Subcutaneous adipose tissue (tissue), 4 donors: ENCODE measurements around the gene FOXQ1. TPM values are rescaled to one million over a fixed set of nuclear protein-coding genes. Genes with fewer than 3 reads are reported as not detected.

Experiments used
- total RNA-seq, 4 donors: library from RNA; depleted of rRNA; stranded (reverse); fragments of >200 nt; gene quantifications; one replicate each; pipeline ENCODE4 v1.1.0, GENCODE V29; 2016
- TF ChIP-seq, protein P1 (sequence below): fragments of 450-650 bp; IDR thresholded peaks from one replicate; pipeline ENCODE4 v1.5.1; 2016; ENCODE audit warnings: low read depth, mild to moderate bottlenecking, control low read depth, antibody characterized with exemption, moderate library complexity

The FOXQ1 gene
- total RNA-seq, 4 donors from 2014 or later = 0.44 TPM; not detected in 3

DNA sequence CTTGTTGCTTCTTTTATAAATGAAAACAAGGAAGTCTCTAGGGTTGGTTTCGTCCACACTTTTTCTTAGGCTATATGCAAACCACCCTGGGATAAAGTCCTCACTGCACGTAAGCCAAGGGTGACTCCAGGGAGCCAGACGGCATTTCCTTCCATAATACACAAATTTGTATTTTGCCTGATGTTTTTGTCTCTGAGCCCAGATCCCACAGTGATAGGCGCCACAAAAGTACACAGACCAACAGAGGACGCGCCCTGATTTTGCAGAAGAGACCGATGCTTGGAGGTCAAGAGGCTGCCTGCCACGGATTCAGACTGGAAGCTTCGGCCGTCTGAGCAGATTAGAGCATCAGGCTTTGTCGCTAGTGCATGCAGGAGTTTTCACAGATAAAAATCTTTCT, 22.8 kb downstream of the FOXQ1 start:
- TF ChIP-seq, protein P1, sequence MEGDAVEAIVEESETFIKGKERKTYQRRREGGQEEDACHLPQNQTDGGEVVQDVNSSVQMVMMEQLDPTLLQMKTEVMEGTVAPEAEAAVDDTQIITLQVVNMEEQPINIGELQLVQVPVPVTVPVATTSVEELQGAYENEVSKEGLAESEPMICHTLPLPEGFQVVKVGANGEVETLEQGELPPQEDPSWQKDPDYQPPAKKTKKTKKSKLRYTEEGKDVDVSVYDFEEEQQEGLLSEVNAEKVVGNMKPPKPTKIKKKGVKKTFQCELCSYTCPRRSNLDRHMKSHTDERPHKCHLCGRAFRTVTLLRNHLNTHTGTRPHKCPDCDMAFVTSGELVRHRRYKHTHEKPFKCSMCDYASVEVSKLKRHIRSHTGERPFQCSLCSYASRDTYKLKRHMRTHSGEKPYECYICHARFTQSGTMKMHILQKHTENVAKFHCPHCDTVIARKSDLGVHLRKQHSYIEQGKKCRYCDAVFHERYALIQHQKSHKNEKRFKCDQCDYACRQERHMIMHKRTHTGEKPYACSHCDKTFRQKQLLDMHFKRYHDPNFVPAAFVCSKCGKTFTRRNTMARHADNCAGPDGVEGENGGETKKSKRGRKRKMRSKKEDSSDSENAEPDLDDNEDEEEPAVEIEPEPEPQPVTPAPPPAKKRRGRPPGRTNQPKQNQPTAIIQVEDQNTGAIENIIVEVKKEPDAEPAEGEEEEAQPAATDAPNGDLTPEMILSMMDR = no peak

DNA sequence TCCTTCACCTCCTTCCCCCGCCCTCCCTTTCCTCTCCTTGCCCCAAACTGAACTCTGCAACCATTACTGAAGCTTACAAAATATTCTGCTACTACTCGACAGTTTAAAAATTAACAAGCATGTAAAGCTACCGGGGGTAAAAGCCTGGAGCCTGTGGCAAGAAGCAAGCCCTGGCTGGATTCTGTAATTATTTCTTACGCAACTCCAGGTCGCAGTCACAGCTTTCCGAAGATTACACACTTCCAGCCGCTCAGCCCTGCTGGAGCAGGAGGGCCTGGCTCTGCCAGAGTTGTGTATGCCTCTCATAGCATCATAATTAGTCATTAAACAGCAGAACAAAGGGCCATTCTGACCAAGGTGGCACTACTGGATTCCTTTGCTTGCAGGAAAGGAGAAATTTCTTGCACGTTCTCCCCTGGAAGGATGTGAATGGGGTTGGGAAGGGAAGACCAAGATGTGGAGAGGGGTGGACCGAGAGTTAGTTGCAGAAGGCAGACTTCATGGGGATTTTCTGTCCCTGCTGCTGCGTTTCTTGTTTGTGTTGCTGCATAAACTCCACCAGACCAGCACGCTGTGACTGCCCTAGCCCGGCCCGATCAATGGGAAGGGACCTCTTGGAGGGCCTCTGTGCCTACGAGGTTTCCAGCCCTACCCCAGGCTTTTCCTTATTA, 23.6 kb downstream of the FOXQ1 start:
- TF ChIP-seq, protein P1 = no peak

DNA sequence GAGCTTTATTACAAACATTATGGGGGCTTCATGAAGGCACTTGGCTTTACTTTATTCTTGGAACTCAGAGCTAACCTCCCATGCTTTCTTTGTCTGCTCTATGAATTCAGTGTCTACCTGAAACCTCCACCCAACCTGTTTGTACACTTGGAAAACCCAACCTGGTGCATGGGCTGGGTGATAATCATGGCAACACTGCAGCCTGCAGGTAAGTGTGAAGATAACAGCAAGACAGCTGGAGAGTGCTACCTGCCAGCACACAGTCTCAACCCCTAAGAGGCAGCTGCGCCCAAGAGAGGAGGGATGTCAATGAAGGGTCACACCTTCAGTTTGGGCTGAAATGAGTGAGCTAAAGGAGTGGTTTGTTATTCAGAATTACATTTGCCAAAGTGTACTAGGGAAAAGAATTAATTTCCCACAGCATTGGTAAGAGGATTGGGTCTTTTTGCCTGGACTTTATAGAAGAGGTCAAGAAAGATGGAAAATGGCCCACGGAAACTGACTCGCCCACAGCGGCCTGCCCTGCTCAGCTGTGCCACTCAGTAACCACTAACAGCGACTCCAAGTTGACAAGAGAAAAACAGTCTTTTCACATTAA, 24.4 kb downstream of the FOXQ1 start:
- TF ChIP-seq, protein P1 = no peak

DNA sequence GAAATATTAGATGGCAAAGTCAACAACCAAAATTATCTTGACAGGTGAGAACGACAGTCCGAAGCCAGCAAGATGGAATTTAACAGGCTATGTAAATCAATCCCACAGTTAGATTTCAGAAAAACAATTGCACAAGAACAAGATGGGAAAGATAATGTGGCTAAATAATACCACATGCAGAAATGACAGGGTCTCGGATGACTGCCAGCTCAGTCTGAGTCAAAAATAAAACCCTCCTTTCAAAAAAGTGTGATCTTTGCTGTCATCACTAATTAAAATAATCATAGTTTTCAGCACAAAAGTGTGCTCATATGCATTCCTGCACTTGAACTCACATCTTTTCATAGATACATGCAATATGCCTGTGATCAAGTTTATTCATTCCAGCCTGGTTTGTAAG, 25.9 kb downstream of the FOXQ1 start:
- TF ChIP-seq, protein P1 = no peak

DNA sequence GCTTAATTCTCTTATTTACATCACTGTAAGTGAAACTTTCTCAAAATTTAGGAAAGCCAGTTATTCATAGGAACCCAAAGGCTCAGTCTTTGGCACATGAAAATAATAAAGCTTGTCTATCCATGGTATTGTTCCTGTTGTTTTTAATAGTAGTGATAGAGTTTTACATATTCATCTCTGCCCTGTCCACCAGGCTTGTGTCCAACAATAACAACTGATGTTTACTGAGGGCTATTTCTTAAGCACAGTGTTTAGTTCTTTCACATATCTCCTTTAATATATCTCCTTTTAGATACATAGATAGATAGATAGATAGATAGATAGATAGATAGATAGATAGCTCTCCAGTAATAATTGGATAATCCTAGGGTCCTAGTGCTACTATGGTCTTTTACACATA, 34.2 kb downstream of the FOXQ1 start:
- TF ChIP-seq, protein P1 = no peak

DNA sequence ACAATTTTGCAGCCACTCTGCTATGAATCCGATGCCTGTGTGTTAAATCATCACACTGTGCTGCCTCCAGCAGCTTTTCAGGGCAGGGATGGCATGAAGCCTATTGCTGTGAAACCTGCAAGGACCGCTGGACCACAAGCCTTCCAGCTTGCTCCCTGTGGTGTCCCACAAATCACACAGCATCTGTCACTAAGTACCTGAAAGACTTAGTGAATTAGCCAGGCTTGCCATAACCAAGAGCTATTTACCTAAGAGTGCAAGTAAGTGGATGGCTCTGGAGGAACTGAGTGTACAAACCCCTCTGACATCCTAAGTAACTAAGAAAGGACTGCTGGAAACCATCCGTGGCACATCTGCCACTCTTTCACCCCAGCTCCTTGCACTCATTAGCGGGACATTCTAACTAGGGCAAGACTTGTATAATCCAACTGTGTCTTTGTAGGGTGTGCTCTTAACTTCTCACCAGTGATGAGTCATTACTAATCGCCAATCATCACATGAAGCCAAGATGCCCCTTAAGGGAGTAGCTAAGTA, 34.7 kb downstream of the FOXQ1 start:
- TF ChIP-seq, protein P1 = no peak

DNA sequence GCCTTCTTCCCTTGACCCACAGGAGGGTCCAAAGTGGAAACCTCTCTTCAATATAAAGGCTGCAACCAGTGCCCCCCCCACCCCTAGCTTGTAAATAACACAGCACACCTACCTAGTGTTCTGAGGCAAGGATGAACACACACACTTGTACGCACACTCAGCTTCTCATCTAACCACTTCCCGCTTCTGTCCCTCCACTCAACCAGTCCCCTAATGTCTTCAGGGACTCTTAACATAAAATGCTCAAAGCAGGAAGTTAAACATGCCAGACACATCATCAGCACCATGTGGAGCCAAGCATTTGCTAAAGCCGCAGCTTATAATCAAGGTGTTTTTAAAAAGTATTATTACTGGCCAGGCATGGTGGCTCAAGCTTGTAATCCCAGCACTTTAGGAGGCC, 35.3 kb downstream of the FOXQ1 start:
- TF ChIP-seq, protein P1 = no peak
